ENCODE results near the gene KIAA1217. TPM values are rescaled to one million over a fixed set of nuclear protein-coding genes. Genes with fewer than 3 reads are reported as not detected.

The KIAA1217 gene
- total and polyA plus RNA-seq, 2 of the 8 experiments (the other 6 are each of a cell fraction or from before 2014, with no cell fraction given) = 4.5 to 15.6 TPM

- no peak for TF ChIP-seq RXRA (IDR thresholded peaks at IDR 0.05; ENCODE audit: insufficient read depth, low read depth, low read length)
- TF ChIP-seq CHD2 (IDR thresholded peaks at IDR 0.05; ENCODE audit: low read length) = no peak
- no peak for TF ChIP-seq TEAD4 (IDR thresholded peaks at IDR 0.05; ENCODE audit: low read depth, low read length)
These were observed 359.1 kb downstream of the KIAA1217 start (continued) for GRCh38 chr10:24568042-24568441.

Measured in H1 (cell line).